ENCODE data around the gene TSHZ1. TPM values are rescaled to one million over a fixed set of nuclear protein-coding genes. Genes with fewer than 3 reads are reported as not detected.

TSHZ1 gene
- total RNA-seq, 4 donors from 2014 or later, result 14.1 to 23.3 (median 17.6) TPM

GRCh38 chr18:75219745-75220375 is 9.3 kb downstream of the TSHZ1 start:
- DNase-seq (ENCODE audit: low spot score in 2 of 2), result no peak
- intact Hi-C loops (cut with DNase I; ENCODE audit: low total_unique reads), result no loop called here
- WGBS, 2 donors, result 90 to 92% methylated on average over 11 of the region's 11 CpGs
- TF ChIP-seq CTCF (IDR thresholded peaks at IDR 0.05) (no peak), POLR2A (IDR thresholded peaks at IDR 0.05) (no peak)
- no peak overlapping the region for H3K4me3 ChIP-seq (ENCODE audit: low read depth, poor library complexity, severe bottlenecking)

- no peak for DNase-seq (ENCODE audit: low spot score in 2 of 2)
- no peak for TF ChIP-seq CTCF (IDR thresholded peaks at IDR 0.05)
- no peak for TF ChIP-seq POLR2A (IDR thresholded peaks at IDR 0.05)
- intact Hi-C loops (cut with DNase I; ENCODE audit: low total_unique reads), result no loop called here
- H3K4me3 ChIP-seq (ENCODE audit: low read depth, poor library complexity, severe bottlenecking), result no peak overlapping the region
- WGBS, 2 donors, result 47 to 53% methylated on average over 12 of the region's 12 CpGs
Observed at GRCh38 chr18:75220551-75221355, 10.2 kb downstream of the TSHZ1 start.

- 49 to 51% methylated on average over 1 of the region's 1 CpG for WGBS, 2 donors
- intact Hi-C loops (cut with DNase I; ENCODE audit: low total_unique reads), result no loop called here
- DNase-seq (ENCODE audit: low spot score in 2 of 2), result no peak
- H3K4me3 ChIP-seq (ENCODE audit: low read depth, poor library complexity, severe bottlenecking), result no peak overlapping the region
- TF ChIP-seq POLR2A (IDR thresholded peaks at IDR 0.05), result no peak
- no peak for TF ChIP-seq CTCF (IDR thresholded peaks at IDR 0.05)
Observed at GRCh38 chr18:75221397-75221796, 10.8 kb downstream of the TSHZ1 start.

GRCh38 chr18:75221897-75222296 is 11.3 kb downstream of the TSHZ1 start:
- WGBS, 2 donors, result 83 to 84% methylated on average over 7 of the region's 7 CpGs
- TF ChIP-seq POLR2A (IDR thresholded peaks at IDR 0.05) (no peak), CTCF (IDR thresholded peaks at IDR 0.05) (no peak)
- intact Hi-C loops (cut with DNase I; ENCODE audit: low total_unique reads), result no loop called here
- no peak for DNase-seq (ENCODE audit: low spot score in 2 of 2)
- H3K4me3 ChIP-seq (ENCODE audit: low read depth, poor library complexity, severe bottlenecking), result no peak overlapping the region

GRCh38 chr18:75222407-75222806 is 11.8 kb downstream of the TSHZ1 start:
- H3K4me3 ChIP-seq (ENCODE audit: low read depth, poor library complexity, severe bottlenecking), result no peak overlapping the region
- WGBS, 2 donors, result 91 to 92% methylated on average over 10 of the region's 10 CpGs
- intact Hi-C loops (cut with DNase I; ENCODE audit: low total_unique reads), result no loop called here
- TF ChIP-seq CTCF (IDR thresholded peaks at IDR 0.05) (no peak), POLR2A (IDR thresholded peaks at IDR 0.05) (no peak)
- DNase-seq (ENCODE audit: low spot score in 2 of 2), result no peak
